ENCODE results near the gene ARMC6. TPM values are rescaled to one million over a fixed set of nuclear protein-coding genes. Genes with fewer than 3 reads are reported as not detected.

Gene ARMC6
- total and polyA plus RNA-seq, 2 donors (not counting 3 experiments of a cell fraction or from before 2014, with no cell fraction given), result 33.9 to 44.7 TPM

DNA sequence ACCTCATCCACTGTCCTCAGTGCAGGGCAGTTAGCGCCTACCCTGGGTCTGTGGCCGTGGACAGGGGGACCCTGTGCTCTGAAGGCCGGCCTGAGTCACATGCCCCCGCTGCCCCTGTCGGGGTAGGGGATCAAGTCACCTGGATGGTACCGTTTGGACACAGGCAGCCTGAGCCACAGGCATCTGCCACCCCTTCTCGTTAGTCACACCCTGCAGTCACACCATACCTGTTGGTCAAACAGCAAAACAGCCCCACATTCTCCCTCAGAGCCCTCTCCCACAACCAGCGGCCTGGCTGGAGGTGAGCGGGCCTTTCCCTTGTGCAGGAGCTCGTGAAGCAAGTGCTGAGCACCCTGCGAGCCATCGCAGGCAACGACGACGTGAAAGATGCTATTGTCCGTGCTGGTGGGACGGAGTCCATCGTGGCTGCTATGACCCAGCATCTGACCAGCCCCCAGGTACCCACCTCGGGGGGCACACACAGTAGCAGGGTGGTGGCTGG lies 21.6 kb downstream of the ARMC6 start:
- BruUV-seq (replicated peaks), result no TSS peak
- H3K79me2 ChIP-seq (ENCODE audit: control insufficient read depth, insufficient read depth, low read length), result no peaks in the 10 kb centered on the region
- H3K4me1 ChIP-seq (ENCODE audit: control insufficient read depth, extremely low read depth, insufficient read depth, low read length), result no peaks in the 10 kb centered on the region
- no peak overlapping the region for H3K27ac ChIP-seq (ENCODE audit: insufficient read depth, low read depth, low read length)
- H3K9ac ChIP-seq (replicated peaks; ENCODE audit: extremely low read depth, insufficient read depth, low read length), result no peak overlapping the region
- no peak overlapping the region for H3K4me3 ChIP-seq (replicated peaks in 1 of 3; ENCODE audit: insufficient read depth in 1 of 3, low read depth in 1 of 3, low read length in 3 of 3)
- dilution Hi-C loops (cut with MboI; ENCODE audit: extremely low pct_ligation_motif_present, low sequenced_read_pairs) (no loop called here), intact Hi-C loops (cut with micrococcal nuclease) (loop anchor here (1.0 kb wide), 1 partner anchor 84 kb away; no protein-coding TSS in a partner anchor)
- TF ChIP-seq MYC (IDR thresholded peaks at IDR 0.05; ENCODE audit: low read depth, low read length), result no peak
- TF ChIP-seq, protein P1, sequence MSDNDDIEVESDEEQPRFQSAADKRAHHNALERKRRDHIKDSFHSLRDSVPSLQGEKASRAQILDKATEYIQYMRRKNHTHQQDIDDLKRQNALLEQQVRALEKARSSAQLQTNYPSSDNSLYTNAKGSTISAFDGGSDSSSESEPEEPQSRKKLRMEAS (IDR thresholded peaks at IDR 0.05; ENCODE audit: insufficient read depth, insufficient read length), result no peak
- no peak for TF ChIP-seq GATA2 (IDR thresholded peaks at IDR 0.05; ENCODE audit: insufficient read depth, insufficient read length, low read depth, low read length)
- TF ChIP-seq, protein P2, sequence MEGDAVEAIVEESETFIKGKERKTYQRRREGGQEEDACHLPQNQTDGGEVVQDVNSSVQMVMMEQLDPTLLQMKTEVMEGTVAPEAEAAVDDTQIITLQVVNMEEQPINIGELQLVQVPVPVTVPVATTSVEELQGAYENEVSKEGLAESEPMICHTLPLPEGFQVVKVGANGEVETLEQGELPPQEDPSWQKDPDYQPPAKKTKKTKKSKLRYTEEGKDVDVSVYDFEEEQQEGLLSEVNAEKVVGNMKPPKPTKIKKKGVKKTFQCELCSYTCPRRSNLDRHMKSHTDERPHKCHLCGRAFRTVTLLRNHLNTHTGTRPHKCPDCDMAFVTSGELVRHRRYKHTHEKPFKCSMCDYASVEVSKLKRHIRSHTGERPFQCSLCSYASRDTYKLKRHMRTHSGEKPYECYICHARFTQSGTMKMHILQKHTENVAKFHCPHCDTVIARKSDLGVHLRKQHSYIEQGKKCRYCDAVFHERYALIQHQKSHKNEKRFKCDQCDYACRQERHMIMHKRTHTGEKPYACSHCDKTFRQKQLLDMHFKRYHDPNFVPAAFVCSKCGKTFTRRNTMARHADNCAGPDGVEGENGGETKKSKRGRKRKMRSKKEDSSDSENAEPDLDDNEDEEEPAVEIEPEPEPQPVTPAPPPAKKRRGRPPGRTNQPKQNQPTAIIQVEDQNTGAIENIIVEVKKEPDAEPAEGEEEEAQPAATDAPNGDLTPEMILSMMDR (IDR thresholded peaks at IDR 0.05; ENCODE audit: extremely low read depth in 1 of 2, insufficient read depth in 1 of 2, low read depth in 1 of 2, low read length in 2 of 2), result no peak
- no peak for TF ChIP-seq EZH2 (IDR thresholded peaks at IDR 0.05; ENCODE audit: borderline replicate concordance, low read depth, low read length, severe bottlenecking)
- no peak for TF ChIP-seq POLR2AphosphoS5 (IDR thresholded peaks at IDR 0.05; ENCODE audit: insufficient read depth, low read depth, low read length)
- TF ChIP-seq FOS (IDR thresholded peaks at IDR 0.05; ENCODE audit: borderline replicate concordance, insufficient read depth, low read length), result no peak
- no peak for TF ChIP-seq POLR2A (IDR thresholded peaks at IDR 0.05; ENCODE audit: low read depth, low read length)
- no peak for TF ChIP-seq JUN (IDR thresholded peaks at IDR 0.05; ENCODE audit: borderline replicate concordance, insufficient read depth, insufficient read length, low read depth)
- H3K9me3 ChIP-seq (replicated peaks; ENCODE audit: control insufficient read depth, insufficient read depth, low read length), result no peaks in the 10 kb centered on the region
- H2AFZ ChIP-seq (ENCODE audit: low read depth, low read length), result no peak overlapping the region
- no peak overlapping the region for H3K4me2 ChIP-seq (ENCODE audit: insufficient read depth, low read length)
- ChIA-PET POLR2A (no interaction called here), CTCF (interaction anchor here (1.1 to 1.6 kb wide), 5 partner anchors 57 to 119 kb away, joined by 3 to 12 read pairs (median 9); no protein-coding TSS in a partner anchor)
- no peak for DNase-seq (ENCODE audit: low read depth, low spot score)
- FAIRE-seq, result no peak
- no peaks in the 10 kb centered on the region for H4K20me1 ChIP-seq (replicated peaks; ENCODE audit: control insufficient read depth, extremely low read depth, insufficient read depth, low read length)
- no peaks in the 10 kb centered on the region for H3K27me3 ChIP-seq (ENCODE audit: control insufficient read depth in 2 of 2, insufficient read depth in 2 of 2, low read length in 2 of 2)
- H3K36me3 ChIP-seq (ENCODE audit: control insufficient read depth in 2 of 2, extremely low read depth in 1 of 2, insufficient read depth in 2 of 2, low read length in 2 of 2), result peaks cover 9 to 39% of the 10 kb centered on the region in 2 experiments
- no peaks in the 10 kb centered on the region for H3K9me1 ChIP-seq (replicated peaks; ENCODE audit: control insufficient read depth, extremely low read depth, insufficient read depth, low read length)

Measured in endothelial cell of umbilical vein (primary cell).